Trophoblast cell (in vitro differentiated cells and primary cell): ENCODE measurements around the gene ERCC2.

ENCODE experiments used
- DNase-seq, 2 donors: peaks; one replicate each; pipeline ENCODE4 v3.0.0-alpha.2; 2016
- H2AFZ ChIP-seq: 2 replicates; pipeline ENCODE4 v1.6.1; 2013; ENCODE audit warnings: low read length, moderate library complexity, mild to moderate bottlenecking; ENCODE audit not compliant: insufficient read depth, poor library complexity
- H2AK5ac ChIP-seq: 2 replicates; pipeline ENCODE4 v1.6.1; 2013; ENCODE audit warnings: mild to moderate bottlenecking, low read length
- H2BK120ac ChIP-seq: 2 replicates; pipeline ENCODE4 v1.6.1; 2013; ENCODE audit warnings: low read length, mild to moderate bottlenecking, moderate library complexity; ENCODE audit not compliant: insufficient read depth, poor library complexity
- H2BK12ac ChIP-seq: 2 replicates; pipeline ENCODE4 v1.6.1; 2013; ENCODE audit warnings: mild to moderate bottlenecking, low read length, moderate library complexity
- H2BK5ac ChIP-seq: 2 replicates; pipeline ENCODE4 v1.6.1; 2013; ENCODE audit warnings: low read length, low read depth, moderate library complexity, mild to moderate bottlenecking; ENCODE audit not compliant: poor library complexity
- H3K14ac ChIP-seq: 2 replicates; pipeline ENCODE4 v1.6.1; 2013; ENCODE audit warnings: mild to moderate bottlenecking, low read length
- H3K18ac ChIP-seq: 2 replicates; pipeline ENCODE4 v1.6.1; 2013; ENCODE audit warnings: mild to moderate bottlenecking, low read length
- H3K23ac ChIP-seq: 2 replicates; pipeline ENCODE4 v1.6.1; 2013; ENCODE audit warnings: low read length
- H3K27ac ChIP-seq: 2 replicates; pipeline ENCODE4 v1.5.1; 2013; ENCODE audit warnings: low read depth, mild to moderate bottlenecking, inconsistent platforms, low read length, moderate library complexity
- H3K27me3 ChIP-seq: 2 replicates; pipeline ENCODE4 v1.6.1; 2013; ENCODE audit warnings: inconsistent platforms, mild to moderate bottlenecking, low read length, moderate library complexity; ENCODE audit not compliant: insufficient read depth
- H3K36me3 ChIP-seq, 2 experiments: 1 replicate in 1 of 2; 2 replicates in 1 of 2; pipeline ENCODE4 v1.6.1; 2013; ENCODE audit warnings: low read length in 2 of 2, mild to moderate bottlenecking in 2 of 2, moderate library complexity in 1 of 2; ENCODE audit not compliant: insufficient read depth in 2 of 2, control insufficient read depth in 1 of 2
- H3K4ac ChIP-seq: 2 replicates; pipeline ENCODE4 v1.6.1; 2013; ENCODE audit warnings: low read depth, mild to moderate bottlenecking, low read length, moderate library complexity
- H3K4me1 ChIP-seq, 2 experiments: 1 replicate in 1 of 2; 2 replicates in 1 of 2; pipeline ENCODE4 v1.6.1; 2013; ENCODE audit warnings: low read length in 2 of 2, mild to moderate bottlenecking in 2 of 2, moderate library complexity in 1 of 2; ENCODE audit not compliant: insufficient read depth in 2 of 2, control insufficient read depth in 1 of 2
- H3K4me2 ChIP-seq: 2 replicates; pipeline ENCODE4 v1.6.1; 2013; ENCODE audit warnings: inconsistent platforms, mild to moderate bottlenecking, low read length, moderate library complexity
- H3K4me3 ChIP-seq: 2 replicates; pipeline ENCODE4 v1.5.1; 2013; ENCODE audit warnings: mild to moderate bottlenecking, low read depth, low read length, inconsistent platforms
- H3K79me1 ChIP-seq: one replicate; pipeline ENCODE4 v1.6.1; 2013; ENCODE audit warnings: low read length
- H3K79me2 ChIP-seq: 2 replicates; pipeline ENCODE4 v1.6.1; 2013; ENCODE audit warnings: low read length, mild to moderate bottlenecking; ENCODE audit not compliant: control insufficient read depth, insufficient read depth, poor library complexity
- H3K9ac ChIP-seq: 2 replicates; pipeline ENCODE4 v1.6.1; 2013; ENCODE audit warnings: mild to moderate bottlenecking, low read length
- H3K9me3 ChIP-seq: 2 replicates; pipeline ENCODE4 v1.6.1; 2013; ENCODE audit warnings: low read depth, mild to moderate bottlenecking, control low read depth, inconsistent platforms, low read length; ENCODE audit not compliant: insufficient read depth
- H4K12ac ChIP-seq: 2 replicates; pipeline ENCODE4 v1.6.1; 2013; ENCODE audit warnings: low read depth, mild to moderate bottlenecking, low read length, moderate library complexity
- H4K8ac ChIP-seq: 2 replicates; pipeline ENCODE4 v1.6.1; 2013; ENCODE audit warnings: low read depth, mild to moderate bottlenecking, low read length, moderate library complexity
- H4K91ac ChIP-seq: one replicate; pipeline ENCODE4 v1.6.1; 2013; ENCODE audit warnings: low read depth, mild to moderate bottlenecking, low read length, moderate library complexity
- WGBS: extraction: QIAGEN DNeasy Blood & Tissue Kit; methylation state at CpG from one replicate; pipeline ENCODE4 v1.1.7; 2013; ENCODE audit warnings: missing lambda C conversion rate; ENCODE audit not compliant: insufficient read length, insufficient coverage; ENCODE audit errors: extremely low coverage; 5-methylcytosine and 5-hydroxymethylcytosine counted together

The ERCC2 gene

GRCh38 chr19:45306040-45306439, 64.3 kb downstream of the ERCC2 start:
- Histone ChIP-seq H3K27me3 (no peaks in the 10 kb centered on the region), H3K4me1 (no peaks in the 10 kb centered on the region), H3K4me3 (no peak overlapping the region), H4K12ac (no peak overlapping the region), H4K8ac (no peak overlapping the region), H3K4ac (no peak overlapping the region), H2BK5ac (no peak overlapping the region), H3K14ac (no peak overlapping the region), H3K36me3 (peaks cover 0 to 9% of the 10 kb centered on the region in 2 experiments), H4K91ac (no peak overlapping the region), H2AK5ac (no peak overlapping the region), H2BK120ac (no peak overlapping the region), H3K27ac (no peak overlapping the region), H3K79me2 (no peaks in the 10 kb centered on the region), H3K9me3 (peaks cover 6% of the 10 kb centered on the region), H3K79me1 (no peaks in the 10 kb centered on the region), H3K23ac (no peak overlapping the region), H2BK12ac (no peak overlapping the region), H3K9ac (no peak overlapping the region), H3K4me2 (no peak overlapping the region), H3K18ac (no peak overlapping the region), H2AFZ (no peak overlapping the region)
- DNase-seq, result peak in 1 of 2 donors; percentile 18
- WGBS, result no CpG with 5 or more reads among the region's 9 CpGs

- Histone ChIP-seq H3K23ac (no peak overlapping the region), H3K4me2 (no peak overlapping the region), H3K4me3 (no peak overlapping the region), H2AK5ac (no peak overlapping the region), H3K4me1 (no peaks in the 10 kb centered on the region), H3K4ac (no peak overlapping the region), H3K36me3 (peaks cover 5 to 12% of the 10 kb centered on the region in 2 experiments), H3K79me2 (no peaks in the 10 kb centered on the region), H4K12ac (no peak overlapping the region), H3K27ac (no peak overlapping the region), H3K79me1 (no peaks in the 10 kb centered on the region), H3K9me3 (peaks cover 6% of the 10 kb centered on the region), H3K9ac (no peak overlapping the region), H3K27me3 (no peaks in the 10 kb centered on the region), H2BK120ac (no peak overlapping the region), H3K14ac (no peak overlapping the region), H2BK12ac (no peak overlapping the region), H2AFZ (no peak overlapping the region), H3K18ac (no peak overlapping the region), H4K8ac (no peak overlapping the region), H2BK5ac (no peak overlapping the region), H4K91ac (no peak overlapping the region)
- no peak for DNase-seq
- no CpG with 5 or more reads among the region's 5 CpGs for WGBS
Observed at GRCh38 chr19:45305421-45305820, 65.0 kb downstream of the ERCC2 start.

GRCh38 chr19:45305007-45305406, 65.4 kb downstream of the ERCC2 start:
- H3K4me2 ChIP-seq, result no peak overlapping the region
- H2BK5ac ChIP-seq, result no peak overlapping the region
- no peak overlapping the region for H3K4me3 ChIP-seq
- no peak for DNase-seq
- peaks cover 8 to 16% of the 10 kb centered on the region in 2 experiments for H3K36me3 ChIP-seq
- no peak overlapping the region for H3K14ac ChIP-seq
- H3K23ac ChIP-seq, result no peak overlapping the region
- no peak overlapping the region for H4K12ac ChIP-seq
- H2BK120ac ChIP-seq, result no peak overlapping the region
- WGBS, result 100% methylated on average over 1 of the region's 4 CpGs
- H3K79me1 ChIP-seq, result no peaks in the 10 kb centered on the region
- H3K79me2 ChIP-seq, result no peaks in the 10 kb centered on the region
- no peak overlapping the region for H4K91ac ChIP-seq
- no peaks in the 10 kb centered on the region for H3K27me3 ChIP-seq
- H4K8ac ChIP-seq, result no peak overlapping the region
- no peak overlapping the region for H2AK5ac ChIP-seq
- H3K9me3 ChIP-seq, result peaks cover 8% of the 10 kb centered on the region
- no peak overlapping the region for H2AFZ ChIP-seq
- no peak overlapping the region for H3K9ac ChIP-seq
- H3K27ac ChIP-seq, result no peak overlapping the region
- H2BK12ac ChIP-seq, result no peak overlapping the region
- no peak overlapping the region for H3K18ac ChIP-seq
- H3K4ac ChIP-seq, result no peak overlapping the region
- no peaks in the 10 kb centered on the region for H3K4me1 ChIP-seq

- no peak overlapping the region for H3K4me3 ChIP-seq
- H4K91ac ChIP-seq, result no peak overlapping the region
- no peak overlapping the region for H4K12ac ChIP-seq
- no CpG with 5 or more reads among the region's 4 CpGs for WGBS
- no peaks in the 10 kb centered on the region for H3K27me3 ChIP-seq
- H3K27ac ChIP-seq, result no peak overlapping the region
- H3K23ac ChIP-seq, result no peak overlapping the region
- H4K8ac ChIP-seq, result no peak overlapping the region
- H3K79me1 ChIP-seq, result no peaks in the 10 kb centered on the region
- no peak overlapping the region for H3K4me2 ChIP-seq
- H2BK5ac ChIP-seq, result no peak overlapping the region
- no peak overlapping the region for H2BK120ac ChIP-seq
- no peak overlapping the region for H3K18ac ChIP-seq
- no peak overlapping the region for H3K9ac ChIP-seq
- H2AK5ac ChIP-seq, result no peak overlapping the region
- no peak for DNase-seq
- H2AFZ ChIP-seq, result no peak overlapping the region
- no peaks in the 10 kb centered on the region for H3K79me2 ChIP-seq
- H2BK12ac ChIP-seq, result no peak overlapping the region
- peaks cover 8% of the 10 kb centered on the region for H3K9me3 ChIP-seq
- peaks cover 14 to 22% of the 10 kb centered on the region in 2 experiments for H3K36me3 ChIP-seq
- H3K14ac ChIP-seq, result no peak overlapping the region
- no peak overlapping the region for H3K4ac ChIP-seq
- H3K4me1 ChIP-seq, result no peaks in the 10 kb centered on the region
Observed at GRCh38 chr19:45304141-45304926, 66.0 kb downstream of the ERCC2 start.
